GM10266 (cell line): ENCODE data around the gene PPP2R5A.

Experiments
- DNase-seq: peaks from one replicate; pipeline ENCODE4 v3.0.0; 2012; ENCODE audit errors: extremely low spot score
- TF ChIP-seq, protein P1 (sequence below): IDR thresholded peaks from 2 replicates; pipeline ENCODE4 v1.5.1; 2012; ENCODE audit warnings: mild to moderate bottlenecking, low read depth; ENCODE audit not compliant: control insufficient read depth, insufficient read depth; ENCODE audit errors: missing control alignments

The PPP2R5A gene

DNA sequence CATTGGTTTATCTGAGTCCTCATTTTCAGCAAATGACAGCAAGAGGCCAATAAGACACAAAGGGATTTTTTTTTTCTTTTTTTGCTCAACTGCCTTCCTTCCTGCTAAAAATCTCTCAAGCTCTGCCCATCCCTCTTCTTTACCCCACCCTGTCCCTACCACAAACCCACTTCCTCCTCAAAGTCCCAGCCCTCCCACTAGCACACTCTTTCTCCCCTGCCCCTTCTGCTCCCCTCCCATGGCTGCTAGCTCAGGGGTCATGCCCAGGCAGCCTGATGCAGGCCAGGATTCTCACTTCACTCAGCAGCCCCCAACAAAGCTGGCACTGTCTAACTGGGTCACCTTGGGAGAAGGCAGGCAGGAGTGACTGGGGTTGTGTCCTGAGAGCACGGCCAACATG is 28.8 kb upstream of the PPP2R5A start:
- TF ChIP-seq, protein P1, sequence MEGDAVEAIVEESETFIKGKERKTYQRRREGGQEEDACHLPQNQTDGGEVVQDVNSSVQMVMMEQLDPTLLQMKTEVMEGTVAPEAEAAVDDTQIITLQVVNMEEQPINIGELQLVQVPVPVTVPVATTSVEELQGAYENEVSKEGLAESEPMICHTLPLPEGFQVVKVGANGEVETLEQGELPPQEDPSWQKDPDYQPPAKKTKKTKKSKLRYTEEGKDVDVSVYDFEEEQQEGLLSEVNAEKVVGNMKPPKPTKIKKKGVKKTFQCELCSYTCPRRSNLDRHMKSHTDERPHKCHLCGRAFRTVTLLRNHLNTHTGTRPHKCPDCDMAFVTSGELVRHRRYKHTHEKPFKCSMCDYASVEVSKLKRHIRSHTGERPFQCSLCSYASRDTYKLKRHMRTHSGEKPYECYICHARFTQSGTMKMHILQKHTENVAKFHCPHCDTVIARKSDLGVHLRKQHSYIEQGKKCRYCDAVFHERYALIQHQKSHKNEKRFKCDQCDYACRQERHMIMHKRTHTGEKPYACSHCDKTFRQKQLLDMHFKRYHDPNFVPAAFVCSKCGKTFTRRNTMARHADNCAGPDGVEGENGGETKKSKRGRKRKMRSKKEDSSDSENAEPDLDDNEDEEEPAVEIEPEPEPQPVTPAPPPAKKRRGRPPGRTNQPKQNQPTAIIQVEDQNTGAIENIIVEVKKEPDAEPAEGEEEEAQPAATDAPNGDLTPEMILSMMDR: no peak
- peak; percentile 24 for DNase-seq

DNA sequence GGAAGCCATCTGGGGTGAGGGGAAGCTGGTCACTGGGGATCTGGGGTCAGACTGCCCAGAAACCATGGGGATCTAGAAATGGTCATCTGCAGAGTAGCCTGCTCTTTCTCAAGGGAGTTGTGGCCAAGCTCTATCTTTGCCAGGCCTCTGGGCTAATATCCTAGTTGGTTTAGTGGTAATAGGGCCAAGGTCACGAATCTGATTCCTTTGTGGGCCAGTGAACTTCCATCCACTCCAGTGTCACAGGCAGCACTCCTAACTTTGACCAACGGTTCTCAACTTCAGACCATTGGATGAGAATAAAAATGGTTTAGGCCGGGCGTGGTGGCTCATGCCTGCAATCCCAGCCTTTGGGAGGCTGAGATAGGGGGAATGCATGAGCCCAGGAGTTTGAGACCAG is 28.1 kb upstream of the PPP2R5A start:
- TF ChIP-seq, protein P1: no peak

DNA sequence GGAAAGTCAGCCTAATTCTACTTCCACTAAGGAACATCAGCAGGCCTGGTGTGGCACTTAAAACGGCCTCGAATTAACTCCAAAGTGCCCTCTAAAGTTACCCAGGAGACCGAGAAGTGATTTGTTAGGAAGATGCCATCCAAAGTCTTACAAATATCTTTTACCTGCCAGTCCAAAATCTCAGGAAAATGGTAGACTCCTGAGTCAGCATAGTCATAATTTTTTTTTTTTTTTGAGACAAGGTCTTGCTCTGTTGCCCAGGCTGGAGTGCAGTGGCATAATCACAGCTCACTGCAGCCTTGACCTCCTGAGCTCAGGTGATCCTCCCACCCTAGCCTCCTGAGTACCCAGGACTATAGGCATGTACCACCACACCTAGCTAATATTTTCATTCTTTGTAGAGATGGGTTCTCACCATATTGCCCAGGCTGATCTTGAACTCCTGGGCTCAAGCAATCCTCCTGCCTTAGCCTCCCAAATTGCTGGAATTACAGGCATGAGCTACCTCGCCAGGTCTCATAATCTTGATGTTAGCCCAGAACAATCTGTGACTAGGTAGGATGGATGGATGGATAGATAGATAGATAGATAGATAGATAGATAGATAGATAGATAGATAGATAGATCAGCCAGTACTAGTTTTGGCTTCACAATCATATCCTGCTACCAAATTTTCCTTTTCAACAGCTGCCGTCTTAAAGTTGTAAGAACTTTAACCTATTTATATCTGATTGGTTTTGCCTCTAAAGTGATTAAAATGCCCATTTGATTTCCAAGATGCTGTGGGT is 25.3 kb upstream of the PPP2R5A start:
- TF ChIP-seq, protein P1: no peak
- no peak for DNase-seq

More for the DNA sequence above, 28.1 kb upstream of the PPP2R5A start:
- DNase-seq: no peak

DNA sequence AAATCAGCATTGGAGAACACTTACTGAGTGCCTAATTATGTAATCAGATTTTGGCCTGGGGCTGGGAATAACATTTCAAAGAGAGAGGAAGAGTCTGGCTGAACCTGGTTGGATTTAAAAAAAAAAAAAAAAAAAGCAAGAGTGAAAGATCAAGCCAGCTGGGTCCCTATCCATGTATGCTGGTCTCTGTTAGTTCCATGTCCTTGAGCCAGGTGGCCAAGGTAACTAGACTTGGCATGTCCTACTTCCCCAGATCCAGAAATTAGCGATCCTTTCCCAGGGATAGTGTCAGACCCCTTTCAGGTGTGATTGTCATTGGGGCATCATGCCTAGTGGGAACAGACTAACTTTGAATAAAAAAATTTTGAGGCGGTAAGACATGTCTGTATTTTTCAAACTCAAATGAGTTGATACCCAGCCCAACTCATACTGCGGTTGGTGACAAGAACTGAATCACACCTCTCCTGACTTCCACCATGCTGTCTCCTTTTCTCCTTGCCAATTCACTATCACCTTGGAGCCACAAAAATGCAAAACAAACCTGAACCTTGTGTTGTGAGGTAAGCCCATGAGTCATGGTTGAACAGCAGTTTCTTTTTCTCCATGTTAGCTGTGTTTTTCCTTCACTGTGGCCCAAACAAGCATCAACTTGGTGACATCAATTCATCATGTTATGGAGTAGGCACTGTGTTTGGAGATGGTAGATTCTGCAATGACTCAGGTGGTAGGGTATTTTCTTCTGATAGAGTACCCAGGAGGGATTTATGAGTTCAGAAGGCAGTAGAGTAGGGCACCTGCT is 24.5 kb upstream of the PPP2R5A start:
- DNase-seq: no peak
- TF ChIP-seq, protein P1: no peak

DNA sequence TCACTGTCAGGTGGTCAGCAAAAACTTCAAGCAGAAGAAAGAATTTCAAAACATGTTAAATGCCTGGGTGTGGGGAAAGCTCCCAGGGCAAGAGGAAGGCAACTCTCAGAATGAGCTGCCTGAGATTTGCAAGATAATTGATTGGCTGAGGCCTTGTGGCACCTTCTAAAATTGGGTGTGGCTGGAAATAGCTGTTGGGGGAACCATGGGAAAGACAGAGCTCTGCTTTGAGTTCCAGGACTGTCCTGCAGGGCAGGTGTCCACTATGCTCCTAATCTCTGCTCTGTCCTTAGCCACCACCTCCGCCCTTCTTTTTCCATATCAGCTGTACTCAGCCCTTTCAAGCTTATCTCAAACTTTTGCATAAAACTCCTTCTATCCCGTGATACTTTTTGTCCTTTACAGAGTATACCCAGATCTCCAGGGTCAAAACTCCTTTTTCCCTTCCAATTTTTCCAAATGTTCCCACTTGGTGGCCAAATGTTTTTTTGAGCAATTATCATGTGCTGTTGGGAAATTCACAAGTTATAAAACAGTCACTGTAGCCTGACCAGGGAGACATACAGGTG is 23.8 kb upstream of the PPP2R5A start:
- TF ChIP-seq, protein P1: no peak
- no peak for DNase-seq

DNA sequence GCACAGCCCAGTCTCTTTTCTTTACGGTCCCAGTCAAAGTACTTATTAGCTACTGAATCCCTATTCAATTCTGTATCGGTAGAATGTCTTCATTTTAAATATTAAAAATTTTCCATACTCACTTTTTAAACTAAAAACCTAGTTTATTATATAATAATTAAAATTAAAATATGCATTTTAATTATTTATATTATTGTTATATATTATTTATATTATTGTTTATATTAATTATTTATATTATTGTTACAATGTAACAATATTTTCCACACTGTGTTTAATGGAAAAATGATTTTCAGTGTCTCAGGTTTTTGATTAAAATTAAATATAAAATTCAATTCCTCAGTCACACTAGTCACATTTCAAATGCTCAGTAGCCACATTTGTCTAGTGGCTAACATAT is 18.2 kb upstream of the PPP2R5A start:
- TF ChIP-seq, protein P1: no peak
- no peak for DNase-seq

DNA sequence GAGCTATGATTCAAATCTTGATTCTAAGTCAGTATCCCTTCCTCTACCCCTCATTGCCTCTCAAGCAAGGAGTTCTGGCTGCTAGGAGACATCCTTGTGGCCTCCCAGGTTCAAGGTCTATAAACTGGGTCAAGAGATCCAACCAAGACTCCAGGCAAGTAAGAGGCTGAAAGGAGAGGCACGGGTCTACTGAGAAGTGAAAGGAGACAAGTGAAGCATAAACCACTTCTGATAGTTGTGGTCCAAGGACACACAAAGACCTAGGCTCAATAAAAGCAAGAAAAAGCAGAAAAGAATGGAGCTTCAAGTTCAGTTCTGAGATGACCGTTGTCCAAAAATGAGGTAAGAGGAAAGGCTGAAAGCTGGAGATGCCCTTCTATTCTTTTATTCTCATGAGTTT is 17.8 kb upstream of the PPP2R5A start:
- TF ChIP-seq, protein P1: no peak
- DNase-seq: no peak
